Hepatocyte (in vitro differentiated cells): ENCODE results near the gene HES1. TPM values are rescaled to one million over a fixed set of nuclear protein-coding genes. Genes with fewer than 3 reads are reported as not detected.
A peak's percentile ranks its signal among the peaks of the same experiment; 100 is the strongest.

Source experiments
- DNase-seq: peaks from one replicate; pipeline ENCODE4 v3.0.0-alpha.2; 2016; ENCODE audit warnings: low spot score
- H2AFZ ChIP-seq: fragments of 200-600 bp; sonication (generic); 2 replicates; pipeline ENCODE4 v1.6.0; 2016; ENCODE audit warnings: antibody characterized with exemption, mild to moderate bottlenecking
- H3K27ac ChIP-seq: fragments of 200-600 bp; sonication (generic); 2 replicates; pipeline ENCODE4 v1.5.1; 2016; ENCODE audit warnings: mild to moderate bottlenecking
- H3K27me3 ChIP-seq: fragments of 200-600 bp; sonication (generic); 2 replicates; pipeline ENCODE4 v1.6.1; 2016
- H3K36me3 ChIP-seq: fragments of 200-600 bp; sonication (generic); replicated peaks from 2 replicates; pipeline ENCODE4 v1.5.1; 2016; ENCODE audit warnings: low read depth; ENCODE audit not compliant: insufficient read depth
- H3K4me1 ChIP-seq: fragments of 200-600 bp; sonication (generic); 2 replicates; pipeline ENCODE4 v1.5.1; 2016; ENCODE audit warnings: mild to moderate bottlenecking, moderate library complexity; ENCODE audit not compliant: insufficient read depth
- H3K4me2 ChIP-seq: fragments of 200-600 bp; sonication (generic); 2 replicates; pipeline ENCODE4 v1.6.0; 2016
- H3K4me3 ChIP-seq: fragments of 200-600 bp; sonication (generic); 2 replicates; pipeline ENCODE4 v1.5.1; 2016; ENCODE audit warnings: mild to moderate bottlenecking
- H3K79me2 ChIP-seq: fragments of 200-600 bp; sonication (generic); 2 replicates; pipeline ENCODE4 v1.6.0; 2017; ENCODE audit warnings: mild to moderate bottlenecking
- H3K9me2 ChIP-seq: fragments of 200-600 bp; sonication (generic); replicated peaks from 2 replicates; pipeline ENCODE4 v1.6.0; 2017; ENCODE audit warnings: mild to moderate bottlenecking; ENCODE audit not compliant: insufficient read depth
- H3K9me3 ChIP-seq: fragments of 200-600 bp; sonication (generic); 2 replicates; pipeline ENCODE4 v1.5.1; 2016; ENCODE audit warnings: low read depth, mild to moderate bottlenecking
- H4K20me1 ChIP-seq: fragments of 200-600 bp; sonication (generic); 2 replicates; pipeline ENCODE4 v1.6.0; 2016; ENCODE audit warnings: mild to moderate bottlenecking; ENCODE audit not compliant: insufficient read depth, poor library complexity, severe bottlenecking
- CTCF ChIP-seq: fragments of 200-600 bp; sonication (generic); IDR thresholded peaks from 2 replicates; pipeline ENCODE4 v1.5.1; 2016; ENCODE audit warnings: antibody characterized with exemption, mild to moderate bottlenecking; ENCODE audit not compliant: poor library complexity
- EZH2 ChIP-seq: fragments of 200-600 bp; sonication (generic); IDR thresholded peaks from 2 replicates; pipeline ENCODE4 v1.6.1; 2016; ENCODE audit warnings: antibody characterized with exemption, mild to moderate bottlenecking, borderline replicate concordance
- EZH2phosphoT487 ChIP-seq: fragments of 200-600 bp; sonication (generic); IDR thresholded peaks from one replicate; pipeline ENCODE4 v1.6.1; 2018; ENCODE audit warnings: antibody characterized with exemption, mild to moderate bottlenecking, low read depth, moderate library complexity; ENCODE audit not compliant: unreplicated experiment, severe bottlenecking
- WGBS: methylation state at CpG from one replicate; pipeline ENCODE4 v1.1.6; 2016; ENCODE audit warnings: low lambda C conversion rate; ENCODE audit errors: missing lambda C conversion rate; 5-methylcytosine and 5-hydroxymethylcytosine counted together
- polyA plus RNA-seq: library from polyadenylated mRNA; unstranded; fragments of >200 nt; fragmentation: Nextera tagmentation; extraction: Ambion mirVana; gene quantifications from 2 replicates; pipeline ENCODE4 v1.2.1, GENCODE V29; 2016
- total RNA-seq: library from RNA; depleted of rRNA; stranded (reverse); fragments of >200 nt; gene quantifications from 2 replicates; pipeline ENCODE4 v1.2.3, GENCODE V29; 2014

The HES1 gene
- total and polyA plus RNA-seq, 2 experiments from 2014 or later = 131 to 136 TPM

- Histone ChIP-seq H3K9me2 (no peaks in the 10 kb centered on the region), H3K9me3 (no peaks in the 10 kb centered on the region), H3K4me2 (peak overlapping the region; percentile 75), H2AFZ (no peak overlapping the region), H3K36me3 (no peaks in the 10 kb centered on the region), H4K20me1 (no peaks in the 10 kb centered on the region), H3K79me2 (no peaks in the 10 kb centered on the region), H3K4me1 (peaks cover 41% of the 10 kb centered on the region), H3K4me3 (peak overlapping the region; percentile 2), H3K27me3 (no peaks in the 10 kb centered on the region), H3K27ac (peak overlapping the region; percentile 96)
- DNase-seq = no peak
- TF ChIP-seq EZH2phosphoT487 = no peak
- TF ChIP-seq CTCF = no peak
- no peak for TF ChIP-seq EZH2
- 59% methylated on average over 2 of the region's 2 CpGs for WGBS
Observed at GRCh38 chr3:194130188-194130587, 5.8 kb upstream of the HES1 start.

- WGBS = 19% methylated on average over 19 of the region's 19 CpGs
- DNase-seq = peak; percentile 73
- peak overlapping the region; percentile 75 for H3K4me2 ChIP-seq
- H3K27me3 ChIP-seq = no peaks in the 10 kb centered on the region
- no peaks in the 10 kb centered on the region for H3K9me2 ChIP-seq
- peak overlapping the region; percentile 96 for H3K27ac ChIP-seq
- no peaks in the 10 kb centered on the region for H4K20me1 ChIP-seq
- H3K79me2 ChIP-seq = no peaks in the 10 kb centered on the region
- no peak overlapping the region for H2AFZ ChIP-seq
- peak overlapping the region; percentile 2 for H3K4me3 ChIP-seq
- peaks cover 41% of the 10 kb centered on the region for H3K4me1 ChIP-seq
- no peaks in the 10 kb centered on the region for H3K36me3 ChIP-seq
- no peak for TF ChIP-seq EZH2
- no peak for TF ChIP-seq EZH2phosphoT487
- no peak for TF ChIP-seq CTCF
- no peaks in the 10 kb centered on the region for H3K9me3 ChIP-seq
Observed at GRCh38 chr3:194130807-194131589, 5.0 kb upstream of the HES1 start.

GRCh38 chr3:194132465-194133286 lies 3.3 kb upstream of the HES1 start:
- Histone ChIP-seq H3K4me3 (no peak overlapping the region), H3K4me1 (peaks cover 41% of the 10 kb centered on the region), H3K27ac (peak overlapping the region; percentile 96), H4K20me1 (no peaks in the 10 kb centered on the region), H3K27me3 (no peaks in the 10 kb centered on the region), H3K9me2 (no peaks in the 10 kb centered on the region), H3K9me3 (no peaks in the 10 kb centered on the region), H2AFZ (no peak overlapping the region), H3K4me2 (peak overlapping the region; percentile 75), H3K36me3 (no peaks in the 10 kb centered on the region), H3K79me2 (peaks cover 14% of the 10 kb centered on the region)
- peak; percentile 32 for DNase-seq
- 69% methylated on average over 5 of the region's 5 CpGs for WGBS
- TF ChIP-seq CTCF = no peak
- no peak for TF ChIP-seq EZH2
- no peak for TF ChIP-seq EZH2phosphoT487
